Spleen (tissue), 11 donors: ENCODE results near the gene NDUFC2. TPM values are rescaled to one million over a fixed set of nuclear protein-coding genes. Genes with fewer than 3 reads are reported as not detected.

Experiments
- DNase-seq: peaks from one replicate; pipeline ENCODE4 v3.0.0-alpha.2; 2020
- H3K27ac ChIP-seq, 8 donors: fragments of 200-600 bp; sonication (generic) in 7 of 8; 1 replicate in 4 of 8; 2 replicates in 4 of 8; pipeline versions ENCODE4 v1.5.0 to v1.8.0; 2016 to 2021; ENCODE audit warnings: inconsistent platforms in 4 of 8, mild to moderate bottlenecking in 4 of 8, moderate library complexity in 1 of 8
- H3K27me3 ChIP-seq, 7 donors: fragments of 200-600 bp; sonication (generic) in 6 of 7; replicated peaks in 1 of 7; 1 replicate in 4 of 7; 2 replicates in 3 of 7; pipeline versions ENCODE4 v1.5.0 to v1.8.0; 2016 to 2021; ENCODE audit warnings: inconsistent platforms in 3 of 7, mild to moderate bottlenecking in 1 of 7
- H3K36me3 ChIP-seq, 6 donors: fragments of 200-600 bp; sonication (generic) in 5 of 6; 1 replicate in 4 of 6; 2 replicates in 2 of 6; pipeline versions ENCODE4 v1.5.0 to v1.8.0; 2016 to 2021; ENCODE audit warnings: inconsistent platforms in 2 of 6
- H3K4me1 ChIP-seq, 6 donors: fragments of 200-600 bp; sonication (generic) in 5 of 6; 1 replicate in 3 of 6; 2 replicates in 3 of 6; pipeline versions ENCODE4 v1.5.0 to v1.8.0; 2016 to 2021; ENCODE audit warnings: inconsistent platforms in 3 of 6
- H3K4me3 ChIP-seq, 8 donors: fragments of 200-600 bp; sonication (generic) in 7 of 8; 1 replicate in 4 of 8; 2 replicates in 4 of 8; pipeline versions ENCODE4 v1.5.0 to v1.8.0; 2016 to 2021; ENCODE audit warnings: inconsistent platforms in 4 of 8, mild to moderate bottlenecking in 4 of 8, moderate library complexity in 2 of 8
- H3K9me3 ChIP-seq, 8 donors: fragments of 200-600 bp; sonication (generic) in 7 of 8; 1 replicate in 4 of 8; 2 replicates in 4 of 8; pipeline versions ENCODE4 v1.5.0 to v1.8.0; 2016 to 2021; ENCODE audit warnings: inconsistent platforms in 4 of 8
- CTCF ChIP-seq, 11 experiments: fragments of 200-600 bp in 7 of 11; fragments of 450-650 bp in 4 of 11; sonication (generic) in 4 of 11; IDR thresholded peaks in 8 of 11; conservative IDR thresholded peaks in 3 of 11; 1 replicate in 7 of 11; 2 replicates in 4 of 11; pipeline versions ENCODE4 v1.4.0 to v1.8.0; 2016 to 2021; ENCODE audit warnings: antibody characterized with exemption in 11 of 11, inconsistent platforms in 4 of 11, mild to moderate bottlenecking in 1 of 11
- POLR2A ChIP-seq, 3 donors: fragments of 450-650 bp; IDR thresholded peaks; one replicate each; pipeline ENCODE4 v1.5.1; 2017; ENCODE audit warnings: antibody characterized with exemption in 3 of 3, mild to moderate bottlenecking in 1 of 3
- POLR2AphosphoS5 ChIP-seq, 3 donors: sonication (generic); formaldehyde crosslinking; IDR thresholded peaks; one replicate each; pipeline ENCODE4 v1.5.1; 2017; ENCODE audit warnings: antibody characterized with exemption in 3 of 3
- WGBS, 5 donors: extraction: QIAGEN DNeasy Blood & Tissue Kit in 3 of 5; methylation state at CpG; one replicate each; pipeline versions ENCODE4 v1.1.5 to v1.1.7; 2013 to 2018; 5-methylcytosine and 5-hydroxymethylcytosine counted together
- intact Hi-C: fragments of 100-400 bp; cut with DNase I; formaldehyde crosslinking; loops from one replicate; pipeline ENCODE4 v1.15.0; 2023; ENCODE audit warnings: low total_unique reads
- polyA plus RNA-seq, 3 donors: library from polyadenylated mRNA; stranded (reverse); fragments of 200-250 nt; gene quantifications; one replicate each; pipeline ENCODE4 v1.2.1, GENCODE V29; 2013
- total RNA-seq, 7 donors: library from RNA; depleted of rRNA in 3 of 7; stranded (reverse); fragments of >200 nt in 3 of 7; fragmentation: NEBNext Ultra II Directional in 4 of 7; extraction: Animal tissue kit (Norgen Biotek cat#: 25700) in 4 of 7; gene quantifications; one replicate each; pipeline versions ENCODE4 v1.1.0 to v1.2.1, GENCODE V29; 2016 to 2021
- donor health status: healthy with polysubstance abuse.
- donor health status: DM: no; HTN: no; CAD: no; lungs with moderate emphysema.
- donor health status: DM: no; HTN: no; CAD: no.
- donor health status: Bipolar disorder and iron deficiency.
- donor health status: healthy.
- donor health status: DM: no; HTN: no; CAD: no.
- donor health status: DM: yes; HTN: yes; CAD: no.

NDUFC2 gene
- total and polyA plus RNA-seq, 10 donors = 44.1 to 135 (median 94.9) TPM

GRCh38 chr11:78054971-78055370 is 24.7 kb downstream of the NDUFC2 start:
- no peaks in the 10 kb centered on the region for H3K27me3 ChIP-seq
- DNase-seq = no peak
- TF ChIP-seq CTCF (IDR thresholded peaks at IDR 0.05 in 8 of 11, conservative IDR thresholded peaks at IDR 0.05 in 3 of 11) = no peak
- no peak for TF ChIP-seq POLR2AphosphoS5 (IDR thresholded peaks at IDR 0.05)
- TF ChIP-seq POLR2A (IDR thresholded peaks at IDR 0.05) = no peak
- no peak overlapping the region for H3K27ac ChIP-seq
- 80 to 91% (median 86%) methylated on average over 4 of the region's 4 CpGs for WGBS, 5 donors
- no peaks in the 10 kb centered on the region for H3K36me3 ChIP-seq
- H3K4me3 ChIP-seq = no peak overlapping the region
- H3K9me3 ChIP-seq = no peaks in the 10 kb centered on the region
- intact Hi-C loops = no loop called here
- no peaks in the 10 kb centered on the region for H3K4me1 ChIP-seq

- 75 to 88% (median 76%) methylated on average over 6 of the region's 6 CpGs for WGBS, 5 donors
- Histone ChIP-seq H3K4me1 (peaks cover 0 to 5% (median 3%) of the 10 kb centered on the region in 6 donors), H3K36me3 (no peaks in the 10 kb centered on the region), H3K9me3 (no peaks in the 10 kb centered on the region), H3K4me3 (no peak overlapping the region), H3K27me3 (no peaks in the 10 kb centered on the region), H3K27ac (no peak overlapping the region)
- no peak for DNase-seq
- no peak for TF ChIP-seq POLR2A (IDR thresholded peaks at IDR 0.05)
- intact Hi-C loops = no loop called here
Measured at GRCh38 chr11:78050964-78051831, 28.5 kb downstream of the NDUFC2 start.

- Histone ChIP-seq H3K4me3 (no peak overlapping the region), H3K36me3 (no peaks in the 10 kb centered on the region), H3K27me3 (no peaks in the 10 kb centered on the region), H3K4me1 (peaks cover 0 to 13% (median 9%) of the 10 kb centered on the region in 6 donors), H3K27ac (no peak overlapping the region), H3K9me3 (no peaks in the 10 kb centered on the region)
- TF ChIP-seq POLR2A (IDR thresholded peaks at IDR 0.05) = no peak
- TF ChIP-seq POLR2AphosphoS5 (IDR thresholded peaks at IDR 0.05) = no peak
- no peak for TF ChIP-seq CTCF (IDR thresholded peaks at IDR 0.05 in 8 of 11, conservative IDR thresholded peaks at IDR 0.05 in 3 of 11)
- WGBS, 5 donors = 84 to 88% (median 87%) methylated on average over 8 of the region's 8 CpGs
- intact Hi-C loops = no loop called here
- DNase-seq = no peak
Measured at GRCh38 chr11:78049348-78049747, 30.3 kb downstream of the NDUFC2 start.

- intact Hi-C loops = no loop called here
Measured at GRCh38 chr11:78048561-78048960, 31.1 kb downstream of the NDUFC2 start.

More at GRCh38 chr11:78048561-78048960, 31.1 kb downstream of the NDUFC2 start:
- no peaks in the 10 kb centered on the region for H3K9me3 ChIP-seq
- DNase-seq = no peak
- H3K4me1 ChIP-seq = peaks cover 0 to 13% (median 9%) of the 10 kb centered on the region in 6 donors
- H3K27me3 ChIP-seq = no peaks in the 10 kb centered on the region
- H3K36me3 ChIP-seq = no peaks in the 10 kb centered on the region
- TF ChIP-seq POLR2A (IDR thresholded peaks at IDR 0.05) = no peak
- no peak for TF ChIP-seq POLR2AphosphoS5 (IDR thresholded peaks at IDR 0.05)
- no peak for TF ChIP-seq CTCF (IDR thresholded peaks at IDR 0.05 in 8 of 11, conservative IDR thresholded peaks at IDR 0.05 in 3 of 11)
- 87 to 96% (median 91%) methylated on average over 3 of the region's 3 CpGs for WGBS, 5 donors
- H3K27ac ChIP-seq = no peak overlapping the region
- H3K4me3 ChIP-seq = no peak overlapping the region
